Liver (tissue), 3 donors: ENCODE measurements around the gene FGD5.

Source experiments
- ATF3 ChIP-seq: IDR thresholded peaks from 2 replicates; pipeline ENCODE4 v1.6.1; 2016; ENCODE audit warnings: antibody characterized with exemption
- CTCF ChIP-seq: fragments of 150-350 bp; IDR thresholded peaks from 2 replicates; pipeline ENCODE4 v1.5.1; 2017; ENCODE audit warnings: improper control_type of control experiment, low read depth, low read length; ENCODE audit not compliant: missing input control
- FOXA1 ChIP-seq: IDR thresholded peaks from 2 replicates; pipeline ENCODE4 v1.6.1; 2016; ENCODE audit warnings: antibody characterized with exemption
- MAX ChIP-seq: IDR thresholded peaks from 2 replicates; pipeline ENCODE4 v1.6.1; 2016; ENCODE audit warnings: antibody characterized with exemption
- RAD21 ChIP-seq, 2 donors: IDR thresholded peaks; 2 replicates each; pipeline ENCODE4 v1.6.1; 2016; ENCODE audit warnings: antibody characterized with exemption in 2 of 2, mild to moderate bottlenecking in 2 of 2
- RXRA ChIP-seq, 2 donors: IDR thresholded peaks; 2 replicates each; pipeline ENCODE4 v1.6.1; 2017 to 2018; ENCODE audit warnings: antibody characterized with exemption in 2 of 2, mild to moderate bottlenecking in 1 of 2
- YY1 ChIP-seq: IDR thresholded peaks from 2 replicates; pipeline ENCODE4 v1.6.1; 2016; ENCODE audit warnings: antibody characterized with exemption, mild to moderate bottlenecking
- donor health status: healthy.
- donor health status: healthy.

GRCh38 chr3:14859880-14860279, 41.1 kb downstream of the FGD5 start:
- no peak for TF ChIP-seq CTCF
- TF ChIP-seq YY1, result no peak
- no peak for TF ChIP-seq ATF3
- no peak for TF ChIP-seq MAX
- no peak for TF ChIP-seq FOXA1
- TF ChIP-seq RXRA (IDR thresholded peaks at IDR 0.05), result no peak
- TF ChIP-seq RAD21 (IDR thresholded peaks at IDR 0.05), result no peak
